Kidney (tissue), 14 donors: ENCODE results near the gene ZNF362. TPM values are rescaled to one million over a fixed set of nuclear protein-coding genes. Genes with fewer than 3 reads are reported as not detected.

Experiments used
- DNase-seq, 5 donors: peaks; one replicate each; pipeline ENCODE4 v3.0.0-alpha.2; 2013 to 2020
- FAIRE-seq: peaks from 2 replicates; lab custom pipeline; 2012; peaks lifted over from hg19 to GRCh38; lab: Jason Lieb, UNC
- H3K27ac ChIP-seq, 2 donors: one replicate each; pipeline ENCODE4 v1.7.0; 2013; ENCODE audit warnings: low read depth in 2 of 2, low read length in 2 of 2, inconsistent platforms in 1 of 2
- H3K27me3 ChIP-seq: one replicate; pipeline ENCODE4 v1.7.1; 2013; ENCODE audit warnings: low read length, inconsistent platforms; ENCODE audit not compliant: control insufficient read depth, insufficient read depth
- H3K36me3 ChIP-seq, 3 donors: one replicate each; pipeline versions ENCODE4 v1.7.0 to v1.7.1; 2013; ENCODE audit warnings: low read length in 3 of 3, control low read depth in 1 of 3, inconsistent platforms in 1 of 3; ENCODE audit not compliant: insufficient read depth in 3 of 3, control insufficient read depth in 2 of 3
- H3K4me1 ChIP-seq, 3 donors: one replicate each; pipeline versions ENCODE4 v1.7.0 to v1.7.1; 2013; ENCODE audit warnings: low read length in 3 of 3, inconsistent platforms in 1 of 3, low read depth in 1 of 3; ENCODE audit not compliant: control insufficient read depth in 2 of 3, insufficient read depth in 2 of 3
- H3K4me3 ChIP-seq, 3 donors: one replicate each; pipeline versions ENCODE4 v1.7.0 to v1.8.1; 2013; ENCODE audit warnings: low read length in 3 of 3, control low read depth in 1 of 3, inconsistent platforms in 1 of 3
- H3K9ac ChIP-seq, 3 donors: one replicate each; pipeline versions ENCODE4 v1.7.0 to v1.7.1; 2013; ENCODE audit warnings: low read length in 3 of 3, control low read depth in 1 of 3, inconsistent platforms in 1 of 3
- H3K9me3 ChIP-seq, 3 donors: one replicate each; pipeline versions ENCODE4 v1.7.0 to v1.7.1; 2013; ENCODE audit warnings: low read length in 3 of 3, control low read depth in 1 of 3, inconsistent platforms in 1 of 3; ENCODE audit not compliant: control insufficient read depth in 2 of 3, insufficient read depth in 1 of 3
- intact Hi-C: fragments of 100-400 bp; cut with DNase I; formaldehyde crosslinking; loops from one replicate; pipeline ENCODE4 v1.11.1; 2022
- polyA plus RNA-seq: library from polyadenylated mRNA; stranded (reverse); fragments of 350-450 nt; fragmentation: Illumina TruSeq; extraction: RNeasy Lipid Tissue Mini Kit (QIAGEN cat#74804); gene quantifications from one replicate; pipeline ENCODE4 v1.2.3, GENCODE V29; 2014; ENCODE audit warnings: low read depth, low replicate concordance; ENCODE audit not compliant: insufficient read depth
- total RNA-seq: library from RNA; stranded (reverse); fragmentation: NEBNext Ultra II Directional; extraction: Animal tissue kit (Norgen Biotek cat#: 25700); gene quantifications from one replicate; pipeline ENCODE4 v1.2.1, GENCODE V29; 2021
- TF ChIP-seq, protein P1 (sequence below): IDR thresholded peaks from 3 replicates; pipeline ENCODE4 v1.5.1; 2012; ENCODE audit warnings: mild to moderate bottlenecking, moderate library complexity, borderline replicate concordance; ENCODE audit not compliant: insufficient read depth; ENCODE audit errors: extremely low read depth
- donor health status: control.
- donor health status: control.
- donor health status: control.
- donor health status: control.
- donor health status: control.
- donor health status: DM: yes; HTN: yes; CAD: no.
- donor health status: Normal renal cell carcinoma (clear cell type).

Gene ZNF362
- total and polyA plus RNA-seq, 2 donors from 2014 or later, result 17.4 to 36.9 TPM

GRCh38 chr1:33272509-33272908 is 16.2 kb downstream of the ZNF362 start:
- peak in 1 of 5 donors; percentile 20 for DNase-seq
- peaks cover 0 to 15% (median 2%) of the 10 kb centered on the region in 3 donors for H3K4me1 ChIP-seq

GRCh38 chr1:33272930-33273329 is 16.6 kb downstream of the ZNF362 start:
- H3K36me3 ChIP-seq, result peaks cover 5 to 13% (median 10%) of the 10 kb centered on the region in 3 donors
- H3K9me3 ChIP-seq, result no peaks in the 10 kb centered on the region
- peaks cover 0 to 15% (median 0%) of the 10 kb centered on the region in 3 donors for H3K4me1 ChIP-seq
- H3K9ac ChIP-seq, result no peak overlapping the region
- intact Hi-C loops, result no loop called here
- H3K27me3 ChIP-seq, result no peaks in the 10 kb centered on the region
- H3K27ac ChIP-seq, result no peak overlapping the region
- TF ChIP-seq, protein P1, sequence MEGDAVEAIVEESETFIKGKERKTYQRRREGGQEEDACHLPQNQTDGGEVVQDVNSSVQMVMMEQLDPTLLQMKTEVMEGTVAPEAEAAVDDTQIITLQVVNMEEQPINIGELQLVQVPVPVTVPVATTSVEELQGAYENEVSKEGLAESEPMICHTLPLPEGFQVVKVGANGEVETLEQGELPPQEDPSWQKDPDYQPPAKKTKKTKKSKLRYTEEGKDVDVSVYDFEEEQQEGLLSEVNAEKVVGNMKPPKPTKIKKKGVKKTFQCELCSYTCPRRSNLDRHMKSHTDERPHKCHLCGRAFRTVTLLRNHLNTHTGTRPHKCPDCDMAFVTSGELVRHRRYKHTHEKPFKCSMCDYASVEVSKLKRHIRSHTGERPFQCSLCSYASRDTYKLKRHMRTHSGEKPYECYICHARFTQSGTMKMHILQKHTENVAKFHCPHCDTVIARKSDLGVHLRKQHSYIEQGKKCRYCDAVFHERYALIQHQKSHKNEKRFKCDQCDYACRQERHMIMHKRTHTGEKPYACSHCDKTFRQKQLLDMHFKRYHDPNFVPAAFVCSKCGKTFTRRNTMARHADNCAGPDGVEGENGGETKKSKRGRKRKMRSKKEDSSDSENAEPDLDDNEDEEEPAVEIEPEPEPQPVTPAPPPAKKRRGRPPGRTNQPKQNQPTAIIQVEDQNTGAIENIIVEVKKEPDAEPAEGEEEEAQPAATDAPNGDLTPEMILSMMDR, result no peak
- no peak overlapping the region for H3K4me3 ChIP-seq
- no peak for FAIRE-seq
- peak in 1 of 5 donors; percentile 17 for DNase-seq

More at GRCh38 chr1:33272509-33272908, 16.2 kb downstream of the ZNF362 start:
- intact Hi-C loops, result no loop called here
- H3K9me3 ChIP-seq, result no peaks in the 10 kb centered on the region
- H3K36me3 ChIP-seq, result peaks cover 5 to 13% (median 10%) of the 10 kb centered on the region in 3 donors
- no peak overlapping the region for H3K9ac ChIP-seq
- FAIRE-seq, result no peak
- no peaks in the 10 kb centered on the region for H3K27me3 ChIP-seq
- TF ChIP-seq, protein P1, result no peak
- H3K4me3 ChIP-seq, result no peak overlapping the region
- H3K27ac ChIP-seq, result no peak overlapping the region

DNA sequence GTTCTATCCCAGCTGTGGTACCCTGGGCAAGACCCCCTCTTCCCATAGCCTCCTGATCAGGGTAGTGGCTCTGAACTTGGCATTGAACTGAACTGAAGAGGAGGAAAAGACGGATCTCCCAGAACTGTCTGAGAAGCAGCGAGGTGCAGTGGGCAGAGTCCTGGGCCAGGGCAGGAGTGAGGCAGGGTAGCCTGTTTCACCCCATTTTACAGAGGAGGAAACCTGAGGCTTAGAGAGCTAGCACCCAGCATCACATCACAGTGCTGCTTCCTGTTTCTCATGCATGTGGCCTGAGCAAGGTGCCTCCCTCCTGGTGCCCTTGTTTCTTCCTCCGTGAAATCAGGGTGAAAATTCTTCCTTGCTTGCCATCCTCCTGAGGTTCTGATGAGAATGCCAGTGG is 17.1 kb downstream of the ZNF362 start:
- no peak overlapping the region for H3K27ac ChIP-seq
- TF ChIP-seq, protein P1, result no peak
- intact Hi-C loops, result no loop called here
- H3K36me3 ChIP-seq, result peaks cover 5 to 13% (median 10%) of the 10 kb centered on the region in 3 donors
- peak in 1 of 5 donors; percentile 17 for DNase-seq
- no peak overlapping the region for H3K4me3 ChIP-seq
- no peaks in the 10 kb centered on the region for H3K27me3 ChIP-seq
- H3K4me1 ChIP-seq, result peaks cover 0 to 15% (median 0%) of the 10 kb centered on the region in 3 donors
- no peak for FAIRE-seq
- no peaks in the 10 kb centered on the region for H3K9me3 ChIP-seq
- no peak overlapping the region for H3K9ac ChIP-seq

DNA sequence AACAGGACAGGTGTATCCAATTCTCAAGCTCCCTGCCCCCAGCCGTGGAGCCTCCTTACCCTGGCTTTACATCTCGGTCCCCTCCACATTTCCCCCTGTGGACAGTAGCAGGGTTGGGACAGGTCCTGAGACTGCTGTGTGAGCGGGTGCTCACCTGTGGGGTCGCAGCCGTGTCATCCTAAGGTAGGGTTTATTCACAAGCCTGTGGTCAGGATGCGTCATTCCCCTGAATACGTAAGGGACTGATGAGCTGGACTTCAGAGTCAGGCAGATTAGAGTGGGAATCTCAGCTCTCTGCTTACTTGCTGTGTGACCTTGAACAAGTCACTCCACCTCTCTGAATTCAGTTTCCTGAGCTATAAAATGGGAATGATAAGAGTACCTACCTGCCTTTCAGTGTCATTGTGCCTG is 17.7 kb downstream of the ZNF362 start:
- H3K4me1 ChIP-seq, result peaks cover 0 to 12% (median 0%) of the 10 kb centered on the region in 3 donors
- peak in 1 of 5 donors; percentile 11 for DNase-seq
- no peak overlapping the region for H3K27ac ChIP-seq
- TF ChIP-seq, protein P1, result no peak
- H3K9ac ChIP-seq, result no peak overlapping the region
- H3K4me3 ChIP-seq, result no peak overlapping the region
- FAIRE-seq, result no peak
- no peaks in the 10 kb centered on the region for H3K9me3 ChIP-seq
- no peaks in the 10 kb centered on the region for H3K27me3 ChIP-seq
- intact Hi-C loops, result no loop called here
- peaks cover 8 to 13% (median 10%) of the 10 kb centered on the region in 3 donors for H3K36me3 ChIP-seq
